Neural progenitor cell (in vitro differentiated cells): ENCODE results near the gene INHBC.

ENCODE experiments used
- CTCF ChIP-seq: fragments of 200-600 bp; sonication (generic); IDR thresholded peaks from 2 replicates; pipeline ENCODE4 v1.5.1; 2017; ENCODE audit warnings: antibody characterized with exemption, mild to moderate bottlenecking
- EZH2 ChIP-seq: fragments of 200-600 bp; sonication (generic); IDR thresholded peaks from 2 replicates; pipeline ENCODE4 v1.6.1; 2017; ENCODE audit warnings: antibody characterized with exemption, mild to moderate bottlenecking, moderate library complexity

DNA sequence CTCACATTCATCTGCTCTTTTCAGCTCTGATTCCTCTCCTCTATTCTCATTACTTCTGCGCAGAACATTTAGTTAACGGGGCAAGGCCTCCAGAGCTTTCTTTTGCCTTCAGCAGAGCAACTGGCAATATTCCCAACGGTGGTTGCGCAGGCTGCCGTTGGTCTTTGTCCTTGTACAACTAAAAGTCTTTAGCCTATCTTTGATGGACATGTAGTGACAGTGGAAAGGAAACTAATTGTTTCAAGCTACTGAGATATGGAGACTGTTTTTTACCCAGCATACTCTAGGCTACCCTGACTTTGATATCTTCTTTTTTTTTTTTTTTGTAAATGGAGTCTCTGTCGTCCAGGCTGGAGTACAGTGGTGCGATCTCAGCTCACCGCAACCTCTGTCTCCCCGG lies 16.3 kb upstream of the INHBC start:
- no peak for TF ChIP-seq EZH2
- TF ChIP-seq CTCF = no peak
